ENCODE results near the gene MYO18A. TPM values are rescaled to one million over a fixed set of nuclear protein-coding genes. Genes with fewer than 3 reads are reported as not detected.

MYO18A gene
- total RNA-seq, 3 donors from 2014 or later: 31.5 to 71.1 (median 42.3) TPM

- TF ChIP-seq POLR2A (IDR thresholded peaks at IDR 0.05) (no peak), POLR2AphosphoS5 (IDR thresholded peaks at IDR 0.05) (no peak), CTCF (IDR thresholded peaks at IDR 0.05) (no peak)
- Histone ChIP-seq H3K27ac (no peak overlapping the region), H3K27me3 (no peaks in the 10 kb centered on the region), H3K4me3 (no peak overlapping the region), H3K36me3 (peaks cover 21% of the 10 kb centered on the region), H3K4me1 (no peaks in the 10 kb centered on the region), H3K9me3 (no peaks in the 10 kb centered on the region)
- DNase-seq (ENCODE audit: low spot score in 2 of 2): no peak
- intact Hi-C loops (cut with DNase I; ENCODE audit: low total_unique reads): no loop called here
Observed at GRCh38 chr17:29093090-29093871, 86.9 kb downstream of the MYO18A start.

- no peak overlapping the region for H3K4me3 ChIP-seq
- H3K27me3 ChIP-seq: no peaks in the 10 kb centered on the region
- intact Hi-C loops (cut with DNase I; ENCODE audit: low total_unique reads): no loop called here
- H3K9me3 ChIP-seq: no peaks in the 10 kb centered on the region
- no peaks in the 10 kb centered on the region for H3K4me1 ChIP-seq
- H3K36me3 ChIP-seq: peaks cover 16% of the 10 kb centered on the region
- TF ChIP-seq POLR2AphosphoS5 (IDR thresholded peaks at IDR 0.05): no peak
- TF ChIP-seq CTCF (IDR thresholded peaks at IDR 0.05): no peak
- no peak for TF ChIP-seq POLR2A (IDR thresholded peaks at IDR 0.05)
- no peak overlapping the region for H3K27ac ChIP-seq
- no peak for DNase-seq (ENCODE audit: low spot score in 2 of 2)
Observed at GRCh38 chr17:29091606-29092289, 88.5 kb downstream of the MYO18A start.

- TF ChIP-seq CTCF (IDR thresholded peaks at IDR 0.05): no peak
- no peak for TF ChIP-seq POLR2A (IDR thresholded peaks at IDR 0.05)
- no peak for DNase-seq (ENCODE audit: low spot score in 2 of 2)
- Histone ChIP-seq H3K27me3 (no peaks in the 10 kb centered on the region), H3K9me3 (no peaks in the 10 kb centered on the region), H3K36me3 (peaks cover 8% of the 10 kb centered on the region), H3K4me3 (no peak overlapping the region), H3K4me1 (no peaks in the 10 kb centered on the region), H3K27ac (no peak overlapping the region)
- intact Hi-C loops (cut with DNase I; ENCODE audit: low total_unique reads): no loop called here
Observed at GRCh38 chr17:29090750-29091605, 89.2 kb downstream of the MYO18A start.

- H3K9me3 ChIP-seq: no peaks in the 10 kb centered on the region
- no peaks in the 10 kb centered on the region for H3K27me3 ChIP-seq
- no peak overlapping the region for H3K27ac ChIP-seq
- DNase-seq (ENCODE audit: low spot score in 2 of 2): no peak
- H3K4me3 ChIP-seq: no peak overlapping the region
- TF ChIP-seq CTCF (IDR thresholded peaks at IDR 0.05) (no peak), POLR2A (IDR thresholded peaks at IDR 0.05) (no peak), POLR2AphosphoS5 (IDR thresholded peaks at IDR 0.05) (no peak)
- no peaks in the 10 kb centered on the region for H3K4me1 ChIP-seq
- peaks cover 8% of the 10 kb centered on the region for H3K36me3 ChIP-seq
- intact Hi-C loops (cut with DNase I; ENCODE audit: low total_unique reads): no loop called here
Observed at GRCh38 chr17:29090108-29090507, 90.1 kb downstream of the MYO18A start.

Measured in breast epithelium (tissue), 4 donors.